Measurements from ENCODE around the gene NAAA. TPM values are rescaled to one million over a fixed set of nuclear protein-coding genes. Genes with fewer than 3 reads are reported as not detected.
A peak's percentile ranks its signal among the peaks of the same experiment; 100 is the strongest.

Gene NAAA
- total and polyA plus RNA-seq, 9 of the 15 experiments (the other 6 are each of a cell fraction or from before 2014, with no cell fraction given): 1.3 to 7.9 (median 5.9) TPM

- TF ChIP-seq ZBED1 (IDR thresholded peaks at IDR 0.05) (no peak), ZBTB11 (CRISPR knock-in tag; IDR thresholded peaks at IDR 0.05) (no peak), ZNF395 (CRISPR knock-in tag; IDR thresholded peaks at IDR 0.05) (no peak), POLR2G (IDR thresholded peaks at IDR 0.05; ENCODE audit: low read depth, low read length) (peak; percentile 72), PHF8 (IDR thresholded peaks at IDR 0.05; ENCODE audit: borderline replicate concordance, low read length) (peak; percentile 33; the same call in 1 of the 2 replicates), CREB3 (tag; conservative IDR thresholded peaks at IDR 0.05; ENCODE audit: low read depth) (no peak), EP400 (IDR thresholded peaks at IDR 0.05) (no peak), SNAPC5 (CRISPR knock-in tag; IDR thresholded peaks at IDR 0.05) (no peak), ZKSCAN3 (CRISPR knock-in tag; IDR thresholded peaks at IDR 0.05) (no peak), GMEB1 (CRISPR knock-in tag; IDR thresholded peaks at IDR 0.05) (no peak), JUN (IDR thresholded peaks at IDR 0.05; ENCODE audit: borderline replicate concordance, low read depth, low read length) (no peak), JUN (CRISPR knock-in tag; IDR thresholded peaks at IDR 0.05; ENCODE audit: borderline replicate concordance) (no peak; the same call in 1 of the 2 replicates), FOXP1 (CRISPR knock-in tag; IDR thresholded peaks at IDR 0.05) (no peak), MYC (IDR thresholded peaks at IDR 0.05; ENCODE audit: low read depth, low read length) (no peak), MYC (CRISPR knock-in tag; IDR thresholded peaks at IDR 0.05; ENCODE audit: borderline replicate concordance, low read depth) (no peak), STAT6 (CRISPR knock-in tag; IDR thresholded peaks at IDR 0.05) (no peak), TGIF2 (CRISPR knock-in tag; IDR thresholded peaks at IDR 0.05) (no peak)
These were observed at the start of gene NAAA (continued) for GRCh38 chr4:75940692-75941253.

All from K562 (cell line).